Activated CD4-positive, alpha-beta T cell treated with anti-CD3 and anti-CD28 coated beads, Interleukin-2, amount 50 U/mL, for 16 hours (primary cell): ENCODE results near the gene CTNND2.
"Not testable (repeated sequence)": the region's sequence is repeated elsewhere in the genome, so short reads cannot be mapped to it uniquely, and the experiment has no call there.

Source experiments
- DNase-seq: peaks from one replicate; pipeline ENCODE4 v3.0.0-alpha.2; 2020

CTNND2 gene

DNA sequence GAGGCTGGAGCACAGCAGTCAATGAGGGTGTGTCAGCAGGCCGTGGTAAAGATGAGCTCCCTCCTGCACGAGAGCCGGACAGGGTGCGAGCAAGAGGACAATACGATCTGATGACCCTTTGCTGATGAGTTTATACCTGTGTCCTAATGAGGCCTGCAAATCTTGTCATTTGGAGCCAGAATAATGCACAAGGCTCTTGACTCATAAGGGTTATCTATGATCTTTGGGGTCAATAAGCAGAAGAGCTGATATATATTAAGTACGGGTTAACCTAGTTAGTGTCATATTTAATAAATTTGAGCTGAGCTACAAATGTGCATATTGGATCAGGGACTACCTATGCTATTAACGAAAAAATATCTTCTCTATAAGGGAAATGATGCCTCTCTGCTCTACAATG is 46.9 kb downstream of the CTNND2 start:
- no peak for DNase-seq

DNA sequence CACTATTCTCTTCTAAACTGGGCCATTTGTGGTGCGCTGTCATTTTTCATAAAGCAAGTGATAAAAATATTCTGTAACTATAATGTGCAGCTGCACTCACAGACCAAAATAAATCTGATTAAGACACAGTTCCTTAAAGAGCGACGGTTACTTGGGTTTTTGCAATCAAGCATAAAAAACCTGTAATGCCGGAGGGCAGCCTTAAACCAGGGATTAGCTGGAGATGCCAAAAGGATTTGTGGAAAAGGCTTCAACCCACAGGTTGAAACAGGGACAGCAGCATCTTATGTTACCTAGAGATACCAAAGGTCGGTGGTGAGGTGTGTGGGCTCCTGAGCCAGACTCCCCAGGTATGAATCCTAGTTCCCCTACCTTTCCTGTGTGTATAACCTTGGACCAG is 49.3 kb downstream of the CTNND2 start:
- no peak for DNase-seq

DNA sequence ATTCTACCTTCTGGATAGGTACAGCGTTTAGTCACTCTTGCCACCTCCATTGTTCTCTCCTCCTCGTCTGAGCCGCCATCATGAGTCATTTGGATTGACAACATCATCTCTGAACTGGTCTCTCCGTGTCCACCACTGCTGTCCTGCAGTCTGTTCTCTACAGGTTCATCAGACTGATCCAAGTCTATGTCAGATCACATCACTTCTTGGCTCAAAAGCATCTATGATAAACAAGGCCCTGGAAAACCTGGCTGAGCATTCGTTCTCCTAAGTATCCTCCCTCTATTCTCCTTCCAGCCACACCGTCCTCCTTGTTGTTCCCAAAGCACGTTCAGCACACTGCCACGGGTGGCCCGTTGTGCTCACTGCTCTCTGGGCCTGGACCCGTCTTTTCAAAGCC is 50.5 kb downstream of the CTNND2 start:
- no peak for DNase-seq

DNA sequence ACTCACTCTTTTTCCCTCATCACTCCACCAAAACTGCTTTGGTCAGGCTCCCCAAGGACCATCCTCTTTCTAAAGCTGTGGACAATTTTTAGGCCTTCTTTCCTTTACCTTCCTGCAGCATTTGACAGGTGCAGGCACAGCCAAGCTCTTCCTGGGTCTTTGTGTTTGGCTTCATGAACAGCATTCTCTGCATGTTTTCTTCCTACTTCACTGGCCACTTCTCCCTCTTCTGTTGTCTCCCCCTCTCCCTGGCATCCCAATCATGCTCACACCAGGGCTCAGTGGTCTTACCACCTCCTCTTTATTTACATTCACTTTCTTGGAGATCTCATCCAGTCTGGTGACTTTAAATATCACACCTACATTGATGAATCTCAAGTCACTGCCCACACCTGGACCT is 51.1 kb downstream of the CTNND2 start:
- no peak for DNase-seq

DNA sequence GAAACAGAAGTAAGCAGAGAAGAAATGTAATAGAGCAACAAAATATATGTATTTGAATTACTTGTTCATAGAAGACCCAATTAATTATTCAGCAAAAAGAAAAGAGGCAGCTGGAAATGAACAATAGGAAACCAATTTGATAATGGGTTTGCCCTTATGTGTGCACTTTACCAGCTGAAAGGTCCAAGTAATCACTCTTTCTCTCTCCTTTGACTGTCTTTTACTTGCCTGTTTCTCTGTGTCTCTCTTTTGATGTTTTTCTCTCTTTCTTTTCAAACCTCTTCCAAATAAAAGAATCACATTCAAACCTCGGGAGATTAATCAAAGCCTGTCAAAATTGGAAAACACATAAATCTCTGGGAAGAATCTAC is 51.5 kb downstream of the CTNND2 start:
- DNase-seq: no peak

DNA sequence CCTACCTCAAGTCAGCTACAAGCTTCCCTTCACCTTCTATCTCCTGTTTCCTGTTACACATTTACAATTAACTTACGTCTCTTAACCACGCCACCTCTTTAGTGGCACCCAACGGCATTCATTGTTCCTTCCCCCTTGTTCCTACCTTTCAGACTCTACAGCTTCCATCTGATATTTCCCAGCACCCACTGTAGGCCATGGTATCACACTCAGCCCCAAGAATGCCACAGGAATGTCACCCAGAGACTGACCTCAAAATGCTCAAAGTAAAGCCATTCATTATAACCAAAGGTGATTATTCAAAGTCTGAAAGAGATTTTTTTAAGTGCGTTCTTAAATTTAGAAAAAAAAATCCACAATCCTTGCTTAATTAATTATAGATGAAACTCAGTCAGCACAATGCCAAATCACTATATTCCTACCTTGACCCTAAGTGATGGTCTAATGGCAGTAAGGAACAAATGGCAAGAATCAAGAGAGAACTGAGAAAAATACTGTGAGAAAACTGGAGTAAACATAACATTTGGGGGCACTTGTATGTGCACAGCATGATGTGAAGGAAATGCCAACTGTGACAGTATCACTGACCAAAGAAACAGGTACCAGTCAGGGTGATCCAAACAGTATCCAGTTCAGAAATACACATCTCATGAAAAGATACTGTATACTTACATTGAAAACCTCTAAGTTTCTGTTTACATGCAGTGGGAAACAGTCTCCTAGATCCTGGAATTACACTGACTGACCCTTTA is 52.1 kb downstream of the CTNND2 start:
- no peak for DNase-seq

DNA sequence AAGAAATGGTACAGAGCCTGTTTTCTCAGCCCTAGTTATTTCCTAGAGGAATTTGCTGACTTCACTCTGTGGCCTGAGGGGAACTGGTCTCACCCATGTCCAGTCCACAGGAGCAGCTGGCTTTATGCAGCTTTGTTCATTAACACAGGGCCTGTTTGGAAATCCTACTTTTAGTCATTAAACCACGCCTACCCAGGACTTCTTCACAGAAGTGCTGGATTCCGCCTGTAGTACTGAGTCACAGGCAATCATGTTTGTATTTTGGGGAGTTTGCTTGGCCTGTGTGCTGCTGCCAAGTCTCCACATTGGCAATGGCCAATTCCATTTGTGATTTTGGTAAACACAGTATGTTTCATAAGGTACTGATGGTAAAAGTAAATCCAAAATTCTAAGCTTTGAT is 52.8 kb downstream of the CTNND2 start:
- DNase-seq: no peak

DNA sequence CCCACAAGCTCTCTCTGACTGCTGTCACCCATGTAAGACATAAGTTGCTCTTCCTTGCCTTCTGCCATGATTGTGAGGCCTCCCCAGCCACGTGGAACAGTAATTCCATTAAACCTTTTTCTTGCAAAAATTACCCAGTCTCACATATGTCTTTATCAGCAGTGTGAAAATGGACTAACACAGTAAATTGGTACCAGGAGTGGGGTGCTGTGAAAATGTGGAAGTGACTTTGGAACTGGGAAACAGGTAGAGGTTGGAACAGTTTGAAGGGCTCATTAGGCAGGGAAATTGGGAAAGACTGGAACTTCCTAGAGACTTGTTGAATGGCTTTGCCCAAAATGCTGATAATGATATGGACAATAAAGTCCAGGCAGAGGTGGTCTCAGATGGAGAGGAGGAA is 75.7 kb downstream of the CTNND2 start:
- not testable (repeated sequence) for DNase-seq

DNA sequence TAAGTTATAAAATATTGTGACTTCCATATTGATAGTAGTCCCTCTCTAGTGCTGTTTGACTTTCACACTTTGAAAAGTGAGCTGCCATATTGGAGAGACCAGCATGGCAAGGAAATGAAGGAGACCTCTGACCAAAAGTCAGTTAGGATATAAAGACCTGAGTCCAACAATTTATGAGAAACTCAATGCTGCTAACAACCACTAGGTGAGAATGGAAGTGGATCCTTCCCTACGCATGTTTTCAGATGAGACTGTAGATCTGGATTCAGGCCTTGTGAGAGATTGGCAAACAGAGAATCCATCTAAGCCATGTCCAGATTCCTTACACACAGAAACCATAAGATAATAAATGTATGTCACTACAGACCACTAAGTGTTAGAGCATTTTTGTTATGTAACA is 81.6 kb downstream of the CTNND2 start:
- no peak for DNase-seq

DNA sequence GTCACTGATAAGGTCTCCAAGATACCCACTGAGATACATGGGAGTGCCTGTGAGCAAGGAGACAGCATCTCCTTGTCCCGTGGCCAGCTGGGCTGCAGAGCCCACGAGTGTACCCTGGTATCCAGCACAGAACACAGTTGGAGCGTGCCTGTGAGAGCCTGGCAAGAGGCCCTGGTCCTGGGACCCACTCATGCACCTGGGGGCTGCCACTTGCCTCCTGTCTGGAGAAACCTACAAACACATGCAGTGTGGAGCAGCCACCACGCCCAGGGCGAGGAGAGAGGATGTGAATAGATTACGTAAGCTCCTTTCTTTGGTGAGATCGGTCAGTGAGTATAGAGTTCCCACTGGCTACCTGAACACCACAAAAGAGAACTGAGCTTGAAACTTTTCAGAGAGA is 88.3 kb downstream of the CTNND2 start:
- no peak for DNase-seq

DNA sequence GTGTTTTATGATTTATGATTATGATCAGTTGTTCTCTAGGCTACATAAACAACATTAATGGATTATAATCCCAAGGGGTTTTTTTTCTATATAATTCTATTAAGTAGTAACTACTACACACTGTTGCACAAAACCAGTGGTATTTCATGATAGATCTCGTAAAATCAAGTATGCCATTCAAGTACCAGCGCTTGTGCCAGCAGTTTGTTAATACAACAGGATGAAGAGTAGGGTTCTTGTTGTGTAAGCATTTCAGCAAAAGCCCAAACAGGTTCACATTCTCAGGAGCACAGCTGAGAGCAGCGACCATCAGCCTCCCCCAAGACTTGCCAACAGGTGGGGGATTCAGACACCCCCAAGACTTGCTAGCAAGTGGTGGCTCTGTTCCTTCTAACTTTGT is 88.8 kb downstream of the CTNND2 start:
- DNase-seq: no peak

DNA sequence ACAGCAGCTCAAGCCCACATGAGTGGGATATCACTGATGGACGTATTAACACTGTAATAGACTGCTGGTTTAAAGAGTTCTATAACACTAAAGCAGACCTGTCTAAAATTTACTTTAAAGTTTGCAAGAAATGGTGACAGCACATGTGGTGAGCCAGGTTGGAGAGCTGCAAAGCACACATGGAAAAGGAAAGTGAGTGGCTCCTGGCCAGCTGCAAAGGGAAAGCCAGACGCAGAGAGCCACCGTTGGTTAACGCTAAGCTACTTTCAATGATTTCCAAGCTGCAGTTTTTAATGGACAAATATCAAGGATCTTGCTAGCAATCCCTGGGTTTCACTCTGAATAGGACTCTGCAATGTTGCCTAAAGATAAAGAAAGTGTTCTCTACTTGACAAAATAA is 89.9 kb downstream of the CTNND2 start:
- no peak for DNase-seq

DNA sequence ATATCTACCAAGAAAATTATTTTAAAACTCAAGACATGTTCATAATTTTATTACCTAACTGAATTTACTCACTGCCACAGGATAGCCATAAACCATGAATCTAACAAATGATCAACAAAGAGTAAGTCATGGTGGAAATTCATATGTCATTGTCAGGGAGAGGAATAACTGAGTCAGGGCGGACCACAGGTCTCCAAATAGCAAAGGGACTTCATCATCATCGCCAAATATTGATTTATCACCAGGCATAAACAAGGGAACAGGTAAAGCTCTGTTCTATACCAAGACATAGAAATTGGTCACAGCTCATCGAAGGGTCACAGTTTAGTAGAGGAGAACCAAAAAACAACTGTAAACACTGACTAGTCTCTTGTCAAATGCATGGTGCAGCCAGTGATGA is 94.8 kb downstream of the CTNND2 start:
- DNase-seq: no peak

DNA sequence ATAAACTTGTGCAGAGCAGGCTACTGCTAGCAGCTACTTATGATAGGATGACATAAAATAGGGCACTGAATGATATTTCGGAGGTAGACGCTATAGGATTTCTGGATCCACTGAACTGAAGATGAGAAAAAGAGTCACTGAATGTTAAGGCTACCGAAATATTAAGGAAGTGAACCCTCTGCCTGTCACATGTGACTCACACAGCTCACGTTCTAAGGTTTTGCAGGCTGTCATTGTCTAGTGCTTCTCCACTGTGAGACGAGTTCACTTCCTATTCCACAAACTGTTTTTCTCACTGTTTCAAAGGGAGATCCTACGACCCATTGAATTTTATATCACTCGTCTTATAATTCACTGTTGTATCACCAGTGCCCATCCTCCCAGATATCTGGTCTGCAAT is 100.8 kb downstream of the CTNND2 start:
- DNase-seq: no peak

DNA sequence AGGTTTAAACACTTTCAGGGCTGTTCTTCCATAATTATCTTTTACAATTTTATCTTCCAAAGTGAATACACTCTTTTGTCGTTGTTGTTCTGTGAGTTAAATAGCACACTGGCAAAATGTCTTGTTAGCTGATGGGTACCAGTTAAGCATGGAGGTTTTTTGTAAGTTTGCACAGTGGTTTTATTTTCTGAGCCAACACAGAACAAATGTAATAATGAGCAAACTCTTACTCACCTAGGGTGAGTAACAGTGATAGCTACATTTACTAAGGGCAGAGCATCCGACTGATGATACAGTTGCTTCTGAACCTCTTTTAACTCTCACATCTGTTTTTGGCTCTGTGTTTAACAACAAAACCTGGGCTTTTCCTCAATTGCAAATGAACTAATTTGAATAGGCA is 103.2 kb downstream of the CTNND2 start:
- no peak for DNase-seq

DNA sequence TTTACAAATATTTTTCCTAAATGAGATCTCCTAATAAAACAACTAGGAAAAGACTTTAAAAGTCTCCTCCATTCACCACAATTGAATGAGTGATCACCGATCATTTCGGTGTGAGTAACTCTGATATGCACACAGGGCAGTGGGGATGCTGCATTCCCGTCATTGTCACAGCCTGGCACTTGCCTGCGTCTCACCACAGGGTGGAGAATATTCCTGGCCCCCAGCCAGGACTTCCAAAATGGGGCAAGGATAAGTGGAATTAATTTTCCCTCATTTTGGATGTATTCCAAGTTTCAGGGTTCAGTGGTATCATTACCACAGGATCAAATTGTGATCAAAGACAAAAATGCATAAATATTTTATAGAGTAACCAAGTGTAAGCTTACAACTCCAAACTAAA is 107.1 kb downstream of the CTNND2 start:
- no peak for DNase-seq

DNA sequence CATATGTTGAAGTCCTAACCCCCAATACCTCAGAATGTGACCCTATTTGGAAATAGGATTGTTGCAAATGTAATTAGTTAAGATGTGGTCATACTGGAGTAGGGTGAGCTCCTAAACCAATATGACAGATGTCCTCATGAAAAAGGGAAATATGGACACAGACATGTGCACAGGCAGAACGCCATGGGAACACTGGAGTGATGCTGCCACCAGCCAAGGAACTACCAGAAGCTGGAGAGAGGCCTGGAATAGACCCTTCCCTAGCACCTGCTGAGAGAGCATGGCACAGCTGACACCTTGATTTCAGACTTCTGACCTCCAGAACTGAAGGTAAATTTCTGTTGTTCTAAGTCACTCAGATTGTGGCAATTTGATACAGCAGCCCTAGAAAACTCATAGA is 110.8 kb downstream of the CTNND2 start:
- DNase-seq: no peak

DNA sequence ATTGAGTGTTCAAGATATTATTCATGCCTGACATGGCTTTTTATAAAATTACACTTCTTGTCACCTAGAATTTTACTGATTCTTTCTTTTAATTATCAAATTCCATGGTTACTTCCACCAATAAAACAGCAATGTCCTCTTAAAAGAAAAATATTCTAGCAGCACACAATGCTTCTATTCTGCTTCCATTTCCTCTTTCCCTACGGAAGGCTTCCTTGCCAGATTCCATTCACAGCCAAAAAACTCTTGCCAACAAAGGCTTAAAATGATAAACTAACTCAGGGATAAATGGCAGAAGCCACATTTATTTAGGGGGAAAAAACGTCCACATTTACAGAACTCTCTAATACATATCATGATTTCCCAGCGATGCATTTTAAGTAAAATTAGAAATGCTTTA is 111.6 kb downstream of the CTNND2 start:
- DNase-seq: no peak

DNA sequence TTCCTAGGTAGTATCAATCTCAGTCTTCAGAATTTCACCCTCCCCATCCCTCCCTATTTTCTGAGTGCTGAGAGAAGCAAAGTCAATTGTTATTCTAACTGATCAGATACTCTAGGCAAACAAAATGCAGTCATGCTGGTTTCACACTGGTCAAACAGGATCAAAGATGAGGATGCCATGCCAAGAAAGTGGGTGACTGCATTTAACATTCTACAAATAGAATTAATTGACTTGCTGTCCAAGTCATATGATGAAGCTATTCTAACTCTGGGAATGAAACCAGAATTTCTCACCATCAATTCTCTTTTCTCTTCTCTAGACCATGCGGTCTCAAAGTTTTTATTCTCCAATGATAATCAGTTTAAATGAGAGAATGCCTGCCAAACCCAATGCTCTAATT is 112.5 kb downstream of the CTNND2 start:
- no peak for DNase-seq

DNA sequence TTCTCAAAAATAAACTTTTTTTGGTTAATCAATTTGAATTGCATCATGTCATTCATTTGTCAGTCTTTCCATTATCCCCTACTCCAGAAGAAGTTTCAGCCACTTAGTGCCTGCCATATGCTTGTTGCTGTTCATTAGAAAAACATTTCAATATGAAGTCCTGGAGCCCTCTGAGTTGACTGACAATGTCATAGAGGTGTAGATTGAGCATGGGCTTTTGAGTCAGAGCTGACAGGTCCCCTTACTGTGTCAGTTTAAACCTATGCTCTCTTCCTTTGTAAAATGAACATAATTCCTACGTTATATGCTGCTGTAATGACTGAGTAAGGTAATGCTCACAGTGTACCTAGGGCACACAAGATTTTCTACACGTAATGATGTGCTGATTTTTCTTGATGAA is 114.0 kb downstream of the CTNND2 start:
- DNase-seq: no peak

DNA sequence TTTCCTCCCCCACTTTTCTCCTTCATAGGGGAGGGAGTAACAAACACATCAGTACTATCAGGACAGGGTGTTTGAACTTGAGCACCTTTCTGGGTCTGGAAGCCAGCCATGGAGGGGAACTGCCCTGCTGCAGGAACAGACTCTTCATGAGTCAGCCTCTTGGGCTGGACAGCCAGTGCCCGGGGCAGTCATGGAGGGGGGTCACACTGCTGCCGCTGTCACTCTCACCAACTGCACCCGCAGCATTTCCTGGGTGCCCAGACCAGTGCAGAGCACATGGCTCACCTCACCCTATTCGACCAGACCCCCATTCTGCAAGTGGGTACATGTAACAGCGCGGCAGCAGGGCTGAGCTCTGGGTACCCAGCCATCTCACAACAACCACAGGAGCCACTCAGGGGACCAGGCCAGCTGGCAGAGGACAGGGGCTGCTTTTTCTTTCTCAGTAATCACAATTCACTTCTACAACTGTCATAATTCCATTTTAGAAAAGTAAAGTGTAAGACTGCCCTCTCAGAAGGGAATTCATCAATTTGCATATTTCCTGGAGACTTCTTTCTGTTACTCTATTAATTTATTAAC is 118.4 kb downstream of the CTNND2 start:
- DNase-seq: no peak

DNA sequence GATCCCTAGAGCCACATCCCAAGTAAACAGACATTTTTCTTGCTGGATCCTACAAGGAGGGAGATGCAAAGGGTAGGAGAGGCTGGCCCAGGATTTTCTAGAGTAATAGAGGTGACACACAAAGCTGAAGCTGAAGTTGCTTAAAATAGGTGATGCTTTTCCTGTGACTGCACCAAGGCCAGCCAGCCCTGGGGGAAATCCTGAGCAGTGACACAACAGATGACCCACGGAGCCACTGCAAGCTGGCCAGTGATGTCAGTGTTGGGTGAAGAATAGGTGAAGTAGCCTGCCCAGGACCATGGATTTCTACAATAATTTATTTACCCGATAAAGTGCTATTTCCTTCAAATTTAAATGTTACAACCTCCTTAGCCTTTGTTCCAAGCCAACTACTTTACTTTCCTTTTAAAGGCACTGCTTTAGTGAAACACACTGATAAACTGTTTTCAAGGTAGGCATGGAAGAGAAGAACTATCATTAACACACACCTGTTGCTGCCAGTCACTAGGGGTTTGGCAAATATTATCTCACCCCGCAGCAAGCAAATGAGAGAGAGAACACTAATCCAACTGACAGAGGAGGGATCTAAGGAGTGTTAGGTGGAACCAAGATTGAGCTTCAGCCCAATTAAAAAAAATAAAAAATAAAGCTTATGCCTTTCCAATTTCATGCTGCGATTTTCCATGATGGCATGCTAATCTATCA is 123.5 kb downstream of the CTNND2 start:
- DNase-seq: no peak

DNA sequence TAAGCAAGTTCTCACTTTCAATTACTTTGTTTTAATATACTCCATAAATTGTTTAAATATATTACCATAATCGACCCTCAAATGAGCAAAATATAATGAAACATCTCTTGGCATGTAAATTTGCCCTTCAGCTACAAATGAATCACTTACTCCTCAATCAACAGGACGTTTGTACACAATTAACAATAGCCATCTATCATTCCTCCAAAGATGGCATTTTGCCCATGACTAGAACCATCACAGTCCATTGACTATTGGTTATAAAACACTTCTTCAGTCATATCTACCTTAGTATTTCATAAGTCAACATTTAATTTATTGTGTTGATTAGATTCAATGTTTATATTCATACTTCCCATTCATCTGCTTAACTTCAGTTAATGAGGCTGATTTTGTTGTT is 127.2 kb downstream of the CTNND2 start:
- no peak for DNase-seq

DNA sequence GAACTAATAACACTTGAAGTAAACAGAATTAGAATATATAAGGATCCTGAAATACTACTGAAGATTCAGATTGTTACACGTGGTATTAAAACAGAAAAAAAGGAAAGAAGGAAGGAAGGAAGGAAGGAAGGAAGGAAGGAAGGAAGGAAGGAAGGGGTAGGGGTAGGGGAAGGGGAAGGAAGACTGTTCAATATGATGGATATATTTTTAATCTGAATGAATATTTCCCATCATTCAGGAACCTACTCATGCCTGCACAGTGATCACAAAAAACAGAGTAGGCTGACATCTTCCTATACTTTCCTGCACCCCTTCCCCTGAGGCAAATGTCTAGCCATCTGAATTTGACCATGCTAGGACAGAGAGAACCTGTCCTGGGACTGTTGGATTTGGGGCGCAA is 133.9 kb downstream of the CTNND2 start:
- no peak for DNase-seq
